Measurements from ENCODE around the gene PRSS35.

DNA sequence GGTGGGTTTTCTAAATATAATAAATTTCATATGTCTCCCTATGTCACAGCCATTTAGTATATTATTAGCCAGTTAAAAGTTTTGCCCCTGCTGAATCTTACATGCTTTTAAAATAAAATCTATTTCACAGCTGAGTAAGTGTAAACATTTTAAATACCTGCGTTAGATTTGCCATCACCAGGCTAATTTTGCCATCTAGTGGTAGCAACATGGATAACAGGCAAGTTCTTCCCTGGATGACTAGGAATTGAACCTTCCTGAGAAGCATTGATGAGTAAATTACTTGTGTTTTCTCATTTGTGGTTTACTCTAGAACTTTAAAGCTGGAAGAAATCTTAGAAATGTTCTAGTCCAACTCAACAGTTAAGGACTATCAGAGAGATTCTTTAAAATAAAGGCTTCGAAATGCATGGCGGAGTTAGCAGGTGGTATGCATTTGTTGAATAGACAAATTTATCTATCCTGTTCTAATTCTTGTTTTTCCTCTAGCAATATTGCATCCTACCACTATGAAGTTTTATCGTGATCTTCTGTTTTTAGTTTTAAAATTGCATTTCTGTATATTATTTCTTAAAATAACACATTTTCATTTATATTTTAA, 2.6 kb downstream of the PRSS35 start:
- TF ChIP-seq CTCF (IDR thresholded peaks at IDR 0.05; ENCODE audit: low read length) (peak; percentile 84), EZH2phosphoT487 (IDR thresholded peaks at IDR 0.05; ENCODE audit: low read length) (no peak), EZH2 (optimal IDR thresholded peaks at IDR 0.05; ENCODE audit: low read depth, low read length) (no peak)
